Measurements from ENCODE around the gene BTRC.

GRCh38 chr10:101355072-101355706 lies 1.2 kb downstream of the BTRC start:
- TF ChIP-seq YY1 (IDR thresholded peaks at IDR 0.05; ENCODE audit: extremely low read depth, insufficient replicate concordance, low read depth, low read length): no peak
- TF ChIP-seq CTCF (IDR thresholded peaks at IDR 0.05 in 2 of 3, conservative IDR thresholded peaks at IDR 0.05 in 1 of 3; ENCODE audit: borderline replicate concordance in 1 of 3, insufficient read depth in 1 of 3, low read depth in 2 of 3, low read length in 2 of 3): no peak
- no peak for TF ChIP-seq POLR2A (IDR thresholded peaks at IDR 0.05; ENCODE audit: borderline replicate concordance, extremely low read depth, insufficient read depth, insufficient read length)
- TF ChIP-seq EZH2 (IDR thresholded peaks at IDR 0.05): no peak
- no peak for TF ChIP-seq REST (IDR thresholded peaks at IDR 0.05; ENCODE audit: low read depth)
- TF ChIP-seq ZNF274 (IDR thresholded peaks at IDR 0.05; ENCODE audit: low read depth, low read length): no peak
- no peak for TF ChIP-seq EZH2phosphoT487 (IDR thresholded peaks at IDR 0.05; ENCODE audit: borderline replicate concordance)
- TF ChIP-seq MAX (IDR thresholded peaks at IDR 0.05): no peak

Data from HCT116 (cell line).